NCI-H1048 (cell line): ENCODE results near the gene ZNF185.
"Not testable (repeated sequence)": the region's sequence is repeated elsewhere in the genome, so short reads cannot be mapped to it uniquely, and the experiment has no call there.

Experiments
- DNase-seq: peaks from one replicate; lab custom pipeline; 2025; lab: John Stamatoyannopoulos, UW

ZNF185 gene

GRCh38 chrX:152895724-152896420, 2.0 kb upstream of the ZNF185 start:
- DNase-seq, result no peak

GRCh38 chrX:152896450-152896849, 1.4 kb upstream of the ZNF185 start:
- no peak for DNase-seq

GRCh38 chrX:152898442-152898841, 575 bp downstream of the ZNF185 start:
- no peak for DNase-seq

- DNase-seq, result no peak
Measured at GRCh38 chrX:152899111-152899873, 1.4 kb downstream of the ZNF185 start.

- DNase-seq, result no peak
Measured at GRCh38 chrX:152899874-152900719, 2.2 kb downstream of the ZNF185 start.

- no peak for DNase-seq
Measured at GRCh38 chrX:152900937-152901445, 3.1 kb downstream of the ZNF185 start.

GRCh38 chrX:152901816-152902501, 4.1 kb downstream of the ZNF185 start:
- DNase-seq, result no peak

GRCh38 chrX:152902502-152902820, 4.6 kb downstream of the ZNF185 start:
- DNase-seq, result no peak

- no peak for DNase-seq
Measured at GRCh38 chrX:152903589-152903988, 5.7 kb downstream of the ZNF185 start.

GRCh38 chrX:152904151-152905080, 6.5 kb downstream of the ZNF185 start:
- no peak for DNase-seq

GRCh38 chrX:152905081-152905420, 7.2 kb downstream of the ZNF185 start:
- no peak for DNase-seq

- no peak for DNase-seq
Measured at GRCh38 chrX:152907084-152907651, 9.3 kb downstream of the ZNF185 start.

- no peak for DNase-seq
Measured at GRCh38 chrX:152908486-152908885, 10.6 kb downstream of the ZNF185 start.

GRCh38 chrX:152910018-152910417, 12.2 kb downstream of the ZNF185 start:
- DNase-seq, result not testable (repeated sequence)

GRCh38 chrX:152912106-152912505, 14.2 kb downstream of the ZNF185 start:
- no peak for DNase-seq

- DNase-seq, result no peak
Measured at GRCh38 chrX:152912641-152913040, 14.8 kb downstream of the ZNF185 start.

- no peak for DNase-seq
Measured at GRCh38 chrX:152913346-152913745, 15.5 kb downstream of the ZNF185 start.

- DNase-seq, result no peak
Measured at GRCh38 chrX:152913910-152914309, 16.0 kb downstream of the ZNF185 start.

- DNase-seq, result no peak
Measured at GRCh38 chrX:152915541-152916241, 17.8 kb downstream of the ZNF185 start.
